ENCODE measurements around the gene GLO1. TPM values are rescaled to one million over a fixed set of nuclear protein-coding genes. Genes with fewer than 3 reads are reported as not detected.

Gene GLO1
- total RNA-seq, 1 experiment from 2014 or later = 188 TPM

- no peaks in the 10 kb centered on the region for H3K27me3 ChIP-seq (ENCODE audit: insufficient read depth, low read length)
- TF ChIP-seq, protein P1, sequence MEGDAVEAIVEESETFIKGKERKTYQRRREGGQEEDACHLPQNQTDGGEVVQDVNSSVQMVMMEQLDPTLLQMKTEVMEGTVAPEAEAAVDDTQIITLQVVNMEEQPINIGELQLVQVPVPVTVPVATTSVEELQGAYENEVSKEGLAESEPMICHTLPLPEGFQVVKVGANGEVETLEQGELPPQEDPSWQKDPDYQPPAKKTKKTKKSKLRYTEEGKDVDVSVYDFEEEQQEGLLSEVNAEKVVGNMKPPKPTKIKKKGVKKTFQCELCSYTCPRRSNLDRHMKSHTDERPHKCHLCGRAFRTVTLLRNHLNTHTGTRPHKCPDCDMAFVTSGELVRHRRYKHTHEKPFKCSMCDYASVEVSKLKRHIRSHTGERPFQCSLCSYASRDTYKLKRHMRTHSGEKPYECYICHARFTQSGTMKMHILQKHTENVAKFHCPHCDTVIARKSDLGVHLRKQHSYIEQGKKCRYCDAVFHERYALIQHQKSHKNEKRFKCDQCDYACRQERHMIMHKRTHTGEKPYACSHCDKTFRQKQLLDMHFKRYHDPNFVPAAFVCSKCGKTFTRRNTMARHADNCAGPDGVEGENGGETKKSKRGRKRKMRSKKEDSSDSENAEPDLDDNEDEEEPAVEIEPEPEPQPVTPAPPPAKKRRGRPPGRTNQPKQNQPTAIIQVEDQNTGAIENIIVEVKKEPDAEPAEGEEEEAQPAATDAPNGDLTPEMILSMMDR (conservative IDR thresholded peaks at IDR 0.05) = no peak
- peaks cover 16% of the 10 kb centered on the region; the same call in 1 of the 2 replicates for H3K79me2 ChIP-seq (ENCODE audit: insufficient read depth, low read length)
- Mint-ChIP-seq H3K4me1 (peaks cover 9 to 10% of the 10 kb centered on the region in 2 experiments; a peak in 1 of 4 replicates), H3K36me3 (ENCODE audit: insufficient read depth in 1 of 3, low read depth in 3 of 3) (peaks cover 25 to 36% (median 36%) of the 10 kb centered on the region in 3 experiments), H3K27me3 (ENCODE audit: low read depth) (no peaks in the 10 kb centered on the region), H3K27ac (peak overlapping the region in 1 of 3 experiments; percentile 27; a peak in 1 of 7 replicates), H3K9me3 (peaks cover 7 to 8% of the 10 kb centered on the region in 2 experiments), H3K4me3 (no peak overlapping the region)
- H3K23me2 ChIP-seq (ENCODE audit: insufficient read length, low read depth, low read length, poor library complexity, severe bottlenecking) = no peaks in the 10 kb centered on the region
- no CpG with 5 or more reads among the region's 2 CpGs for WGBS (ENCODE audit: extremely low coverage, insufficient read length, low lambda C conversion rate)
- H2BK15ac ChIP-seq (ENCODE audit: low read depth, low read length) = no peak overlapping the region
- H3T11ph ChIP-seq (ENCODE audit: low read length) = no peak overlapping the region
- no peak overlapping the region for H3K27ac ChIP-seq (ENCODE audit: insufficient read length, low read depth, low read length)
- H3K4me1 ChIP-seq (ENCODE audit: insufficient read depth, low read length) = no peaks in the 10 kb centered on the region; the same call in 1 of the 2 replicates
- no peak overlapping the region for H3K9ac ChIP-seq (ENCODE audit: extremely low read depth, insufficient read length, low read length)
- H3K9me3 ChIP-seq (ENCODE audit: control insufficient read depth, low read depth, low read length) = no peaks in the 10 kb centered on the region
- no peak overlapping the region for H3K23ac ChIP-seq (ENCODE audit: insufficient read length, low read depth, low read length)
- no peak overlapping the region for H3K14ac ChIP-seq (ENCODE audit: insufficient read depth, low read length)
- H3K18ac ChIP-seq (ENCODE audit: insufficient read length, low read depth, low read length) = no peak overlapping the region
- H3K56ac ChIP-seq (ENCODE audit: insufficient read length, low read depth, low read length) = no peak overlapping the region
- no peak overlapping the region for H2BK5ac ChIP-seq (ENCODE audit: insufficient read length, low read length)
- H2BK20ac ChIP-seq (ENCODE audit: low read depth, low read length, poor library complexity, severe bottlenecking) = no peak overlapping the region
- no peak overlapping the region for H4K5ac ChIP-seq (ENCODE audit: insufficient read length, low read depth, low read length)
- no peak overlapping the region for H4K8ac ChIP-seq (replicated peaks; ENCODE audit: insufficient read length, low read depth, low read length)
- peaks cover 9% of the 10 kb centered on the region for H3K79me1 ChIP-seq (ENCODE audit: insufficient read depth, low read depth, low read length, poor library complexity, severe bottlenecking)
- no peak for DNase-seq
- no peak overlapping the region for H3K4ac ChIP-seq (ENCODE audit: low read depth, low read length)
- H3K4me2 ChIP-seq (ENCODE audit: insufficient read depth, insufficient read length, low read length) = no peak overlapping the region
- H2BK12ac ChIP-seq (ENCODE audit: insufficient read length, low read depth, low read length) = no peak overlapping the region
- no peak overlapping the region for H2BK120ac ChIP-seq (ENCODE audit: low read depth, low read length, poor library complexity, severe bottlenecking)
- H2AFZ ChIP-seq (ENCODE audit: low read length) = no peak overlapping the region
- no peaks in the 10 kb centered on the region for H4K20me1 ChIP-seq (ENCODE audit: control insufficient read depth, insufficient read depth, insufficient read length)
- H2AK5ac ChIP-seq (ENCODE audit: insufficient read length, low read length) = no peak overlapping the region
- no peak overlapping the region for H4K91ac ChIP-seq (ENCODE audit: insufficient read length, low read depth, low read length)
Measured at GRCh38 chr6:38695227-38695900, 7.6 kb downstream of the GLO1 start.
